GM21390 (cell line): ENCODE results near the gene RTKN2.
A peak's percentile ranks its signal among the peaks of the same experiment; 100 is the strongest.
"Not testable (repeated sequence)": the region's sequence is repeated elsewhere in the genome, so short reads cannot be mapped to it uniquely, and the experiment has no call there.

Experiments used
- ATAC-seq: cut with Tn5 transposase; IDR thresholded peaks from one replicate; pipeline ENCODE4 v1.9.1; 2021; ENCODE audit not compliant: unreplicated experiment

Gene RTKN2

GRCh38 chr10:62261666-62262065, 7.0 kb downstream of the RTKN2 start:
- no peak for ATAC-seq

GRCh38 chr10:62259998-62260397, 8.6 kb downstream of the RTKN2 start:
- no peak for ATAC-seq

- ATAC-seq, result no peak
Measured at GRCh38 chr10:62259456-62259855, 9.2 kb downstream of the RTKN2 start.

- ATAC-seq, result no peak
Measured at GRCh38 chr10:62258926-62259325, 9.7 kb downstream of the RTKN2 start.

- no peak for ATAC-seq
Measured at GRCh38 chr10:62253704-62254103, 14.9 kb downstream of the RTKN2 start.

GRCh38 chr10:62252051-62252450, 16.6 kb downstream of the RTKN2 start:
- no peak for ATAC-seq

GRCh38 chr10:62250594-62251198, 17.9 kb downstream of the RTKN2 start:
- ATAC-seq, result no peak

- no peak for ATAC-seq
Measured at GRCh38 chr10:62249957-62250356, 18.7 kb downstream of the RTKN2 start.

GRCh38 chr10:62248465-62248864, 20.2 kb downstream of the RTKN2 start:
- ATAC-seq, result no peak

- ATAC-seq, result peak; percentile 62
Measured at GRCh38 chr10:62244785-62245467, 23.7 kb downstream of the RTKN2 start.

GRCh38 chr10:62244088-62244487, 24.6 kb downstream of the RTKN2 start:
- no peak for ATAC-seq

GRCh38 chr10:62243647-62243997, 25.0 kb downstream of the RTKN2 start:
- peak; percentile 41 for ATAC-seq

GRCh38 chr10:62242965-62243646, 25.5 kb downstream of the RTKN2 start:
- peak; percentile 79 for ATAC-seq

- ATAC-seq, result not testable (repeated sequence)
Measured at GRCh38 chr10:62241521-62241920, 27.1 kb downstream of the RTKN2 start.

GRCh38 chr10:62239994-62240393, 28.6 kb downstream of the RTKN2 start:
- ATAC-seq, result no peak

GRCh38 chr10:62238880-62239279, 29.8 kb downstream of the RTKN2 start:
- no peak for ATAC-seq

GRCh38 chr10:62237966-62238365, 30.7 kb downstream of the RTKN2 start:
- ATAC-seq, result no peak

GRCh38 chr10:62237506-62237905, 31.1 kb downstream of the RTKN2 start:
- ATAC-seq, result no peak

- no peak for ATAC-seq
Measured at GRCh38 chr10:62234077-62234605, 34.5 kb downstream of the RTKN2 start.

- ATAC-seq, result no peak
Measured at GRCh38 chr10:62233356-62234076, 35.1 kb downstream of the RTKN2 start.

GRCh38 chr10:62231805-62232204, 36.8 kb downstream of the RTKN2 start:
- ATAC-seq, result no peak
